ENCODE measurements around the gene RFTN1.

The RFTN1 gene

GRCh38 chr3:16464511-16465148 lies 48.9 kb downstream of the RFTN1 start:
- no peak for DNase-seq (ENCODE audit: low spot score)

GRCh38 chr3:16463914-16464313 lies 49.6 kb downstream of the RFTN1 start:
- DNase-seq (ENCODE audit: low spot score) = no peak

DNA sequence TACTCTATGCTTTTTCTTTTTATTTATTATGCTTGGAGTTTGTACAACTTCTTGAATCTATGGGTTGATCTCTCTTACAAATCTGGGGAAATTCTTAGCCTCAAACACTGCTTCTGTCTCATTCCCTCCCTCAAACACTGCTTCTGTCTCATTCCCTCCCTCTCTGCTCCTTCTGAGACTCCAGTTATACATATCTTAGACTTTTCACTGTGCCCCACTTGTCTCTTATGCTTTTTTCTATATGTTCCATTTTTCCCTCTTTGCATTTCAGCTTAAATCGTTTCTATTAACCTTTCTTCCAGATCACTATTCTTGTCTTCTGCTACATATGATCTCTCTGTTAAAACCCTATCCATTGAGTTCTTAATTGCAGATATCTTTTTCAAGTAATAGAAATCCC lies 50.4 kb downstream of the RFTN1 start:
- DNase-seq (ENCODE audit: low spot score) = no peak

GRCh38 chr3:16462679-16463078 lies 50.8 kb downstream of the RFTN1 start:
- no peak for DNase-seq (ENCODE audit: low spot score)

- DNase-seq (ENCODE audit: low spot score) = no peak
These were observed 51.8 kb downstream of the RFTN1 start for GRCh38 chr3:16461463-16462245.

GRCh38 chr3:16460886-16461285 lies 52.6 kb downstream of the RFTN1 start:
- no peak for DNase-seq (ENCODE audit: low spot score)

GRCh38 chr3:16460273-16460672 lies 53.2 kb downstream of the RFTN1 start:
- DNase-seq (ENCODE audit: low spot score) = no peak

DNA sequence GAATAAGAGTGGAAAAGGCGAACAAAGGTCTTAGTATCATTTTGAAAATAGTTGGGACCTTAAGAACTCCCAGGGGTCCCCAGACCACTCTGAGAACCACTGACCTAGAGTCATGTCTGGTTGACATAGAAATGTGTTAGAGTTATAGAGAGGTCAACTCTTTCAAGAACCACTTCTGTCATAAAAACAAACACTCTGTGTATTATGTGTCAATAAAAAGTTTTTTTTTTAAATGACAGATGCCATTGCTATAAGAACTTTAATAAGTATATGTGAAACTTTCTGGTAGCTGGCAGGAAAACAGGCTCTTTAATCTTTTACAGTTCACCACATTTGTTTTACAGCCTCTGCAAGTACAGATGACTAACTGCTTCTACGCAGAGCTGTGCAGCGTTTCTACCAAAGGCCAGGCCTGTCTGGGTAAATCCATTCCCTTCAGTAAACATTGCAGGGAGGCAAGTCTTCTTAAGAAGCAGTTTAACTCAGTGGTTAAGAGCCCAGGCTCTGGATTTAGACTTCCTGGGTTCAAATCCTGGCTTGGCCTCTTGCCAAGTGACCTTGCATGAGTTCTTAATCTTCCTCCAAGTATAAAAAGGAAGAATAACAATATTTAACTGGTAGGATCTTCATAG lies 56.6 kb downstream of the RFTN1 start:
- DNase-seq (ENCODE audit: low spot score) = no peak

DNA sequence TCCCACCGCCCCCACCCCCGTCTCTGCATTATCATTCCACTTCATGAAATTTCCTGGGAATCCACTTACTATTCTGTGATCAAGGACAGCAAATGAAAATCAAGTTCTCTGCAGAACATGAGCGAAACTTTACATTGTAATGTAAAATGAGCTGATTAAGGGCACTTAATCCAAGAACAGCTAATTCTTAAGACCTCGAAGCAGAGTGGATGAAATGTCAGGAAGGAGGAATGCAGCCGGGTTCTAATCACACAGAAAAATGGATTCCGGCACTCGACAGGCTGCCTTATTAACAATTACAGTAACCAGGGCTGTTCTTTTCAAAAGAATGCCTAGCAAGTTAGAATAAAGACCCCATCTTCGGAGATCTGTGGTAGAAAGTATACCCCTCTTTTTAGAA lies 57.5 kb downstream of the RFTN1 start:
- no peak for DNase-seq (ENCODE audit: low spot score)

- DNase-seq (ENCODE audit: low spot score) = no peak
These were observed 58.5 kb downstream of the RFTN1 start for GRCh38 chr3:16455001-16455400.

- DNase-seq (ENCODE audit: low spot score) = no peak
These were observed 61.2 kb downstream of the RFTN1 start for GRCh38 chr3:16452261-16452660.

DNA sequence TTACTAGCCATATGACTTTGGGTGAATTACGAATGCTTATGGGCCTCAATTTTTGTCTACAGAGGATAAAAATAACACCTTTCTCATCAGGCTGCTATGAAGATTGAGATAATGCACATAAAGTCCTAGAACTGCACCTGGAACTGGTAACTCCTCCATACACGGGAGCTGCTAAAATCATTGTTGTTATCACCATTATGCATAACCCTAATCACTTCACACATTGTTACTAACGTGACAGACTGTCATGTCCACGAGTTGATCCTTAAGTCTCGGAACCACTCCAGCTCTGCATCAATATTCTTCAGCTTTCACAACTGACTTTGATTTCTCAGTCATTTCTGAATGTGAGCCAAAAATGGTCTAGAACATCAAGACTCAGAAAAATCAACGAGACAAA lies 64.1 kb downstream of the RFTN1 start:
- no peak for DNase-seq (ENCODE audit: low spot score)

DNA sequence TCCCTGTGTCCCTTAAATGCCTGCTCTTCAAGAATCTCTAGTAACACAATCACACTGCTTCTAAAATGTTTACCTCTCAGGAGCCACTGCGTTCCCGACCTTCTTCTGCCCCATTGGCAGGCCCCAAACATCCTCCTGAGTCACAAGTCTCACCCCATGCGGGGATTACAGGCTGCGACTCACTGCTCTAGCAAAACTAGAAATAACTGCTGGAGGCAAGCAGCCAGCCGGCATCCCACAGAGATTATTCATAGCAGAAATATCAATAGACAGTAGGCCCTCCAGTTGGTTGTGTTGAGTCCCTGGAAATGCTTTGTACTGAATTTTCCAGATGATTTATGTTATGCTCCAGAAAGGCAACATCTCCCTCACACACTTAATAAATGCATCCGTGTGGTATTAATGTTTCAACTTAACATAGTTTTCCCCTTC lies 64.8 kb downstream of the RFTN1 start:
- no peak for DNase-seq (ENCODE audit: low spot score)

GRCh38 chr3:16447135-16447534 lies 66.4 kb downstream of the RFTN1 start:
- DNase-seq (ENCODE audit: low spot score) = no peak

DNA sequence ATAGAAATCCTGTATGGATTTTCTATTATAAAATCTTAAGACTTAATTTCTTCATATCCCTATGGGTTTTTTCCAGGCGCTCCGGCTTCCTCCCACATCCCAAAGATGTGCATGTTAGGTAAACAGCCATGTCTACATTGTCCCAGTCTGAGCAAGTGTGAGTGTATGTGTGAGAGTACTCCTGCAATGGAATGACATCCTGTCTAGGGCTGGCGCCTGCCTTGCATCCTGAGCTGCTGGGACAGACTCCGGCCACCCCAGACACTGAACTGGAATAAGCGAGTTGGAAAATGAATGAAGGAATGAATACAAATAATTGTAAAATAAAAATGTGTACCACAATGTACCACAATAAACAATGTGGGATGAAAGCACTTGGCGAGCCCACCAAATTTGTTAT lies 69.2 kb downstream of the RFTN1 start:
- DNase-seq (ENCODE audit: low spot score) = no peak

- DNase-seq (ENCODE audit: low spot score) = no peak
These were observed 70.8 kb downstream of the RFTN1 start for GRCh38 chr3:16442730-16443129.

- no peak for DNase-seq (ENCODE audit: low spot score)
These were observed 72.1 kb downstream of the RFTN1 start for GRCh38 chr3:16441371-16441875.

- DNase-seq (ENCODE audit: low spot score) = no peak
These were observed 73.4 kb downstream of the RFTN1 start for GRCh38 chr3:16439848-16440708.

DNA sequence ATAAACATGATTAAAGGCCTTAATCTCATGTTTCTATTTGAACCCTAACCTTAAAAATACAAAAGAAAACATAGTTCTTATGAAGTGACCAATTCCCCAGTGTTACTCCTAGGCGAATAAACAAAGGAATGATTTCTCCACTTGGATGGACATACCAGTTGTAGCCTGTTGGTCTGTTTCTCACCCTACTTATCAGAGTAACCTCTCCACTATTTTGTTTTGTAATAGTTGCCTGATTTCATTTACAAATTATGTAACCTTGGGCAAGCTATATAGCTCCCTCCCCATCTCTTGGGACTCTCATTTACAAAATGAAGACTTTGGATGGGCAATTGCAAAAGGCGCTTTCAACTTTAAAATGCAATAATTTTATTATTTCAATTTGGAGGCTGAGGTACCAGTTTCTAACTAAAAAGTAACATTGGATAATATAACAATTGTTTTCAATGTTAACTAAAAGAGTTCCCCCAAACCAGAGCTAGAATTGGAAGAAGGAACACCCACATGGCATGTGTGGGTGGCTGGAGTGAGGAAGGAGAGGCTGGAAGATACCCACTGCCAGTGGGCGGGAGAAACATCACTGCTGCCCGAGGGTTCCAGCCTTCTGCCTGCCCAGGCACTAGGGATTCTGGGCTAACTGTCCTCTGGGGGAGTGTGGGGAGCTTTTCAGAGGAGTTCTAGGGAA lies 74.2 kb downstream of the RFTN1 start:
- no peak for DNase-seq (ENCODE audit: low spot score)

- no peak for DNase-seq (ENCODE audit: low spot score)
These were observed 75.9 kb downstream of the RFTN1 start for GRCh38 chr3:16437640-16438039.

GRCh38 chr3:16433701-16434151 lies 79.8 kb downstream of the RFTN1 start:
- DNase-seq (ENCODE audit: low spot score) = no peak

All from SW480 (cell line).